H9 (cell line): ENCODE measurements around the gene CRABP1. TPM values are rescaled to one million over a fixed set of nuclear protein-coding genes. Genes with fewer than 3 reads are reported as not detected.

Source experiments
- DNase-seq: peaks from one replicate; pipeline ENCODE4 v3.0.0-alpha.2; 2017
- H2AFZ ChIP-seq: one replicate; pipeline ENCODE4 v1.6.1; 2013; ENCODE audit warnings: mild to moderate bottlenecking, low read length, control low read depth, moderate library complexity
- H2AK5ac ChIP-seq: 2 replicates; pipeline ENCODE4 v1.6.1; 2013; ENCODE audit warnings: low read length, control low read depth, mixed read lengths; ENCODE audit not compliant: insufficient read length
- H2BK120ac ChIP-seq: one replicate; pipeline ENCODE4 v1.6.1; 2013; ENCODE audit warnings: low read depth, mild to moderate bottlenecking, low read length, control low read depth, inconsistent platforms; ENCODE audit not compliant: poor library complexity, severe bottlenecking
- H2BK12ac ChIP-seq: 2 replicates; pipeline ENCODE4 v1.6.1; 2013; ENCODE audit warnings: low read length, control low read depth, mixed read lengths, low read depth; ENCODE audit not compliant: insufficient read length
- H2BK15ac ChIP-seq: 2 replicates; pipeline ENCODE4 v1.6.1; 2013; ENCODE audit warnings: low read depth, low read length, control low read depth
- H2BK20ac ChIP-seq: one replicate; pipeline ENCODE4 v1.6.1; 2013; ENCODE audit warnings: low read depth, mild to moderate bottlenecking, low read length, control low read depth, inconsistent platforms; ENCODE audit not compliant: poor library complexity, severe bottlenecking
- H2BK5ac ChIP-seq: 2 replicates; pipeline ENCODE4 v1.6.1; 2013; ENCODE audit warnings: low read length, control low read depth, mixed read lengths; ENCODE audit not compliant: insufficient read length
- H3K14ac ChIP-seq: 2 replicates; pipeline ENCODE4 v1.6.1; 2013; ENCODE audit warnings: low read length, control low read depth; ENCODE audit not compliant: insufficient read depth
- H3K18ac ChIP-seq: 2 replicates; pipeline ENCODE4 v1.6.1; 2013; ENCODE audit warnings: low read depth, mild to moderate bottlenecking, mixed read lengths, low read length, control low read depth; ENCODE audit not compliant: insufficient read length
- H3K23ac ChIP-seq: 2 replicates; pipeline ENCODE4 v1.6.1; 2013; ENCODE audit warnings: low read length, control low read depth, mixed read lengths, low read depth; ENCODE audit not compliant: insufficient read length
- H3K23me2 ChIP-seq: 2 replicates; pipeline ENCODE4 v1.6.1; 2013; ENCODE audit warnings: low read depth, mild to moderate bottlenecking, mixed read lengths, low read length, control low read depth; ENCODE audit not compliant: insufficient read length, poor library complexity, severe bottlenecking
- H3K27ac ChIP-seq: 2 replicates; pipeline ENCODE4 v1.5.1; 2013; ENCODE audit warnings: low read length, control low read depth, mixed read lengths, low read depth; ENCODE audit not compliant: insufficient read length
- H3K27me3 ChIP-seq: 2 replicates; pipeline ENCODE4 v1.6.1; 2013; ENCODE audit warnings: low read length, control low read depth, inconsistent platforms; ENCODE audit not compliant: insufficient read depth
- H3K4ac ChIP-seq: 2 replicates; pipeline ENCODE4 v1.6.1; 2013; ENCODE audit warnings: low read depth, mild to moderate bottlenecking, control low read depth, inconsistent platforms, low read length, moderate library complexity
- H3K4me1 ChIP-seq: 2 replicates; pipeline ENCODE4 v1.6.1; 2013; ENCODE audit warnings: low read length, control low read depth, inconsistent platforms; ENCODE audit not compliant: insufficient read depth
- H3K4me2 ChIP-seq: 2 replicates; pipeline ENCODE4 v1.6.1; 2013; ENCODE audit warnings: low read length, control low read depth, mixed read lengths; ENCODE audit not compliant: insufficient read length, insufficient read depth
- H3K56ac ChIP-seq: 2 replicates; pipeline ENCODE4 v1.6.1; 2013; ENCODE audit warnings: low read depth, mild to moderate bottlenecking, mixed read lengths, low read length, control low read depth; ENCODE audit not compliant: insufficient read length
- H3K79me1 ChIP-seq: 2 replicates; pipeline ENCODE4 v1.6.1; 2013; ENCODE audit warnings: low read depth, mild to moderate bottlenecking, moderate library complexity, low read length, control low read depth, inconsistent platforms; ENCODE audit not compliant: insufficient read depth, poor library complexity, severe bottlenecking
- H3K79me2 ChIP-seq: 2 replicates; pipeline ENCODE4 v1.6.1; 2013; ENCODE audit warnings: low read length, control low read depth, inconsistent platforms; ENCODE audit not compliant: insufficient read depth
- H3K9ac ChIP-seq: 2 replicates; pipeline ENCODE4 v1.6.1; 2013; ENCODE audit warnings: low read length, control low read depth, mixed read lengths; ENCODE audit not compliant: insufficient read length; ENCODE audit errors: extremely low read depth
- H3K9me3 ChIP-seq: one replicate; pipeline ENCODE4 v1.6.1; 2013; ENCODE audit warnings: low read depth, low read length, inconsistent platforms; ENCODE audit not compliant: control insufficient read depth
- H3T11ph ChIP-seq: one replicate; pipeline ENCODE4 v1.6.1; 2013; ENCODE audit warnings: mild to moderate bottlenecking, low read length, control low read depth, inconsistent platforms
- H4K20me1 ChIP-seq: one replicate; pipeline ENCODE4 v1.6.1; 2013; ENCODE audit not compliant: control insufficient read depth, insufficient read length, insufficient read depth
- H4K5ac ChIP-seq: 2 replicates; pipeline ENCODE4 v1.6.1; 2013; ENCODE audit warnings: low read depth, mild to moderate bottlenecking, mixed read lengths, low read length, control low read depth; ENCODE audit not compliant: insufficient read length
- H4K8ac ChIP-seq: replicated peaks from 2 replicates; pipeline ENCODE4 v1.6.1; 2013; ENCODE audit warnings: low read length, control low read depth, mixed read lengths, low read depth; ENCODE audit not compliant: insufficient read length
- H4K91ac ChIP-seq: 2 replicates; pipeline ENCODE4 v1.6.1; 2013; ENCODE audit warnings: low read depth, mild to moderate bottlenecking, moderate library complexity, mixed read lengths, low read length, control low read depth; ENCODE audit not compliant: insufficient read length
- H3K27ac Mint-ChIP-seq, 3 experiments: 2 replicates in 2 of 3; 3 replicates in 1 of 3; pipeline ENCODE4 v1.8.0; 2020 to 2021; ENCODE audit warnings: mixed read lengths in 3 of 3, mild to moderate bottlenecking in 1 of 3, moderate library complexity in 1 of 3
- H3K27me3 Mint-ChIP-seq: 2 replicates; pipeline ENCODE4 v1.8.0; 2021; ENCODE audit warnings: low read depth, mild to moderate bottlenecking, moderate library complexity, mixed read lengths
- H3K36me3 Mint-ChIP-seq, 3 experiments: 2 replicates in 2 of 3; 3 replicates in 1 of 3; pipeline ENCODE4 v1.8.0; 2020 to 2021; ENCODE audit warnings: low read depth in 3 of 3, mixed read lengths in 3 of 3; ENCODE audit not compliant: insufficient read depth in 1 of 3
- H3K4me1 Mint-ChIP-seq, 2 experiments: 2 replicates each; pipeline ENCODE4 v1.8.0; 2020; ENCODE audit warnings: mixed read lengths in 2 of 2
- H3K4me3 Mint-ChIP-seq, 2 experiments: 2 replicates in 1 of 2; 3 replicates in 1 of 2; pipeline ENCODE4 v1.8.0; 2020 to 2021; ENCODE audit warnings: mild to moderate bottlenecking in 2 of 2, mixed read lengths in 2 of 2, moderate library complexity in 1 of 2
- H3K9me3 Mint-ChIP-seq, 2 experiments: 2 replicates in 1 of 2; 3 replicates in 1 of 2; pipeline ENCODE4 v1.8.0; 2020; ENCODE audit warnings: mild to moderate bottlenecking in 2 of 2, mixed read lengths in 2 of 2, moderate library complexity in 1 of 2
- WGBS: extraction: QIAGEN DNeasy Blood & Tissue Kit; methylation state at CpG from one replicate; pipeline ENCODE4 v1.1.7; 2013; ENCODE audit warnings: missing lambda C conversion rate, low lambda C conversion rate, mixed read lengths; ENCODE audit not compliant: insufficient read length; ENCODE audit errors: extremely low coverage; 5-methylcytosine and 5-hydroxymethylcytosine counted together
- total RNA-seq: library from RNA; stranded (reverse); gene quantifications from 2 replicates; pipeline ENCODE4 v1.2.1, GENCODE V29; 2021
- TF ChIP-seq, protein P1 (sequence below): fragments of 200-600 bp; sonication (generic); conservative IDR thresholded peaks from 3 replicates; pipeline ENCODE4 v1.8.0; 2021; ENCODE audit warnings: antibody characterized with exemption, mild to moderate bottlenecking

The CRABP1 gene
- total RNA-seq, 1 experiment from 2014 or later: 93.1 TPM

- Histone ChIP-seq H3K79me1 (no peaks in the 10 kb centered on the region), H3K9ac (no peak overlapping the region), H2AFZ (no peak overlapping the region), H2BK20ac (no peak overlapping the region), H3K9me3 (no peaks in the 10 kb centered on the region), H3K27ac (no peak overlapping the region), H3K4me1 (no peaks in the 10 kb centered on the region), H3K4me2 (no peak overlapping the region), H3K56ac (no peak overlapping the region), H4K91ac (no peak overlapping the region), H4K20me1 (no peaks in the 10 kb centered on the region), H4K5ac (no peak overlapping the region), H3K27me3 (no peaks in the 10 kb centered on the region), H2BK120ac (no peak overlapping the region), H3K23me2 (no peaks in the 10 kb centered on the region), H2BK15ac (no peak overlapping the region), H3K18ac (no peak overlapping the region), H3K4ac (no peak overlapping the region), H2AK5ac (no peak overlapping the region), H3K14ac (0 out of 2 replicates have a peak overlapping the region, but pooled peaks have one; percentile 2), H2BK12ac (no peak overlapping the region), H3K23ac (no peak overlapping the region), H4K8ac (no peak overlapping the region), H3K79me2 (no peaks in the 10 kb centered on the region), H3T11ph (no peak overlapping the region), H2BK5ac (no peak overlapping the region)
- Mint-ChIP-seq H3K4me3 (no peak overlapping the region), H3K9me3 (no peaks in the 10 kb centered on the region), H3K36me3 (no peaks in the 10 kb centered on the region), H3K27me3 (peaks cover 2% of the 10 kb centered on the region), H3K27ac (peak overlapping the region in 1 of 3 experiments; percentile 63; a peak in 2 of 7 replicates), H3K4me1 (peaks cover 24 to 43% of the 10 kb centered on the region in 2 experiments)
- no peak for DNase-seq
- TF ChIP-seq, protein P1, sequence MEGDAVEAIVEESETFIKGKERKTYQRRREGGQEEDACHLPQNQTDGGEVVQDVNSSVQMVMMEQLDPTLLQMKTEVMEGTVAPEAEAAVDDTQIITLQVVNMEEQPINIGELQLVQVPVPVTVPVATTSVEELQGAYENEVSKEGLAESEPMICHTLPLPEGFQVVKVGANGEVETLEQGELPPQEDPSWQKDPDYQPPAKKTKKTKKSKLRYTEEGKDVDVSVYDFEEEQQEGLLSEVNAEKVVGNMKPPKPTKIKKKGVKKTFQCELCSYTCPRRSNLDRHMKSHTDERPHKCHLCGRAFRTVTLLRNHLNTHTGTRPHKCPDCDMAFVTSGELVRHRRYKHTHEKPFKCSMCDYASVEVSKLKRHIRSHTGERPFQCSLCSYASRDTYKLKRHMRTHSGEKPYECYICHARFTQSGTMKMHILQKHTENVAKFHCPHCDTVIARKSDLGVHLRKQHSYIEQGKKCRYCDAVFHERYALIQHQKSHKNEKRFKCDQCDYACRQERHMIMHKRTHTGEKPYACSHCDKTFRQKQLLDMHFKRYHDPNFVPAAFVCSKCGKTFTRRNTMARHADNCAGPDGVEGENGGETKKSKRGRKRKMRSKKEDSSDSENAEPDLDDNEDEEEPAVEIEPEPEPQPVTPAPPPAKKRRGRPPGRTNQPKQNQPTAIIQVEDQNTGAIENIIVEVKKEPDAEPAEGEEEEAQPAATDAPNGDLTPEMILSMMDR: no peak
- WGBS: no CpG with 5 or more reads among the region's 3 CpGs
These were observed 28.9 kb upstream of the CRABP1 start for GRCh38 chr15:78311292-78311691.
